Measurements from ENCODE around the gene HINFP.
A peak's percentile ranks its signal among the peaks of the same experiment; 100 is the strongest.

Gene HINFP

DNA sequence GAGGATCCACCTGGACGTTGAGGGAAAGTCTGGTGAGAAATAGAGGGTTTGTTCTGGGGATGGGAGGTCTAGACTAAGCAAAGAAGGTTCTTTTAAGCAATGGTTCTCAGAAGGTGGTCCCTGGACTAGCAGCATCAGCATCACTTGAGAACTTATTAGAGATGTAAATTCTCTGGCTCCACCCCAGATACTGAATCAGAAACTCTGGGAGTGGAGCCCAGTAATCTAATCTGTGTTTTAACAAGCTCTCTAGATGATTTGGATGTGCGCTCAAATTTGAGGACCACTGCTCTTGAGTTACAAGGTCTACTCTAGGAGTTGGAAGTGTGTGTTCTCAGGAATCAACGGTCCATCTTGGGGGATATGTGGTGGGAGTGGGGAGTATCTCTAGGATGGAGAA is 24.2 kb downstream of the HINFP start:
- Histone ChIP-seq H2AFZ (ENCODE audit: low read length) (peak overlapping the region; percentile 43; the same call in 1 of the 2 replicates), H3K9me3 (ENCODE audit: insufficient read depth, low read depth, low read length) (no peaks in the 10 kb centered on the region), H3K9me2 (replicated peaks; ENCODE audit: low read depth, low read length) (no peaks in the 10 kb centered on the region), H3K4me1 (ENCODE audit: insufficient read depth, low read length, poor library complexity, severe bottlenecking) (peaks cover 12% of the 10 kb centered on the region), H3K36me3 (ENCODE audit: insufficient read depth, low read length) (no peaks in the 10 kb centered on the region), H3K79me2 (ENCODE audit: insufficient read depth, low read length) (no peaks in the 10 kb centered on the region), H3K9ac (ENCODE audit: low read depth, low read length, poor library complexity, severe bottlenecking) (no peak overlapping the region), H4K20me1 (ENCODE audit: insufficient read depth, low read length, poor library complexity, severe bottlenecking) (no peaks in the 10 kb centered on the region), H3K4me3 (ENCODE audit: low read length, poor library complexity, severe bottlenecking) (no peak overlapping the region), H3F3A (ENCODE audit: low read depth) (no peaks in the 10 kb centered on the region), H3K4me2 (ENCODE audit: low read depth, low read length, poor library complexity, severe bottlenecking) (no peak overlapping the region), H3K27me3 (ENCODE audit: insufficient read depth, low read length, poor library complexity, severe bottlenecking) (peaks cover 4% of the 10 kb centered on the region)
- TF ChIP-seq, protein P1, sequence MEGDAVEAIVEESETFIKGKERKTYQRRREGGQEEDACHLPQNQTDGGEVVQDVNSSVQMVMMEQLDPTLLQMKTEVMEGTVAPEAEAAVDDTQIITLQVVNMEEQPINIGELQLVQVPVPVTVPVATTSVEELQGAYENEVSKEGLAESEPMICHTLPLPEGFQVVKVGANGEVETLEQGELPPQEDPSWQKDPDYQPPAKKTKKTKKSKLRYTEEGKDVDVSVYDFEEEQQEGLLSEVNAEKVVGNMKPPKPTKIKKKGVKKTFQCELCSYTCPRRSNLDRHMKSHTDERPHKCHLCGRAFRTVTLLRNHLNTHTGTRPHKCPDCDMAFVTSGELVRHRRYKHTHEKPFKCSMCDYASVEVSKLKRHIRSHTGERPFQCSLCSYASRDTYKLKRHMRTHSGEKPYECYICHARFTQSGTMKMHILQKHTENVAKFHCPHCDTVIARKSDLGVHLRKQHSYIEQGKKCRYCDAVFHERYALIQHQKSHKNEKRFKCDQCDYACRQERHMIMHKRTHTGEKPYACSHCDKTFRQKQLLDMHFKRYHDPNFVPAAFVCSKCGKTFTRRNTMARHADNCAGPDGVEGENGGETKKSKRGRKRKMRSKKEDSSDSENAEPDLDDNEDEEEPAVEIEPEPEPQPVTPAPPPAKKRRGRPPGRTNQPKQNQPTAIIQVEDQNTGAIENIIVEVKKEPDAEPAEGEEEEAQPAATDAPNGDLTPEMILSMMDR (conservative IDR thresholded peaks at IDR 0.05; ENCODE audit: low read length), result no peak
- no peak for TF ChIP-seq EZH2phosphoT487 (IDR thresholded peaks at IDR 0.05; ENCODE audit: borderline replicate concordance)

DNA sequence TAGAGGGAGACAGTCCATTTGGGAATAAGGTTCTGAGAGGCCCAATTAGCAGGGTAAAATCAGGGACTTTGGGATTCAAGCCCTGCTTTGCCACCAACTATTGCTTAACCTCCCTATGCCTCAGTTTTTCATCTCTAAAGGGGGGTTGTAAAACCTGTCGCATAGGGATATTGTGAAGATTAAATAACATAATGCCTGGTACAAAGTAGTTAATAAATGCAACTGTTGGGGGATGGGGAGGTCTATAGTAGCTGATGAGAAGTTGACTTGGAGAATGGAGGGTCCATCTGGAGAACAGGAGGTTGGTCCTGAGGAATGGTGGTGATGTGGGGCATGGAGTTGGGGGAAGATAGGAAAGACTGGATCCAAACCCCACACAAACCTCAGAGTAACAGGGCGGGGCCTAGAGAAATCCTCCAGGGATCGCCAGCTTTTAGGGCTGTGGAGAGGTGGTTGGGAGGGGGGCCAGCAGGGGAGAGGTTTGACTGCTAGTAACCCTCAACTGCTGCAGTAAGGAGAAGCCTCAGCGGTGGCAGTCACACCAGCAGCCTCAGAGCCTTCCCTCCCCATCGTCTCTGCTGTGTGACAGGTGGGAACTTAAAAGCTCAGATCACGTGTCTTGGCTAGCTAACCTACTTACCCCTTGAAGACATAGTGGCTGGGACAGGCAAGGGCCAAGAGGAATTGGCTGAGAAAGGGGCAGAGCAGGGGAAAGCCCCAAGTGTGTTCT is 26.4 kb downstream of the HINFP start:
- H3K4me3 ChIP-seq (ENCODE audit: low read length, poor library complexity, severe bottlenecking), result no peak overlapping the region
- no peak for TF ChIP-seq EZH2phosphoT487 (IDR thresholded peaks at IDR 0.05; ENCODE audit: borderline replicate concordance)
- TF ChIP-seq, protein P1 (conservative IDR thresholded peaks at IDR 0.05; ENCODE audit: low read length), result no peak
- H2AFZ ChIP-seq (ENCODE audit: low read length), result 0 out of 2 replicates have a peak overlapping the region, but pooled peaks have one; percentile 90
- H3K9me3 ChIP-seq (ENCODE audit: insufficient read depth, low read depth, low read length), result no peaks in the 10 kb centered on the region
- H3K4me2 ChIP-seq (ENCODE audit: low read depth, low read length, poor library complexity, severe bottlenecking), result peak overlapping the region; percentile 88
- no peaks in the 10 kb centered on the region for H3F3A ChIP-seq (ENCODE audit: low read depth)
- H3K9ac ChIP-seq (ENCODE audit: low read depth, low read length, poor library complexity, severe bottlenecking), result peak overlapping the region; percentile 64
- H3K79me2 ChIP-seq (ENCODE audit: insufficient read depth, low read length), result no peaks in the 10 kb centered on the region
- H3K36me3 ChIP-seq (ENCODE audit: insufficient read depth, low read length), result no peaks in the 10 kb centered on the region
- no peaks in the 10 kb centered on the region for H4K20me1 ChIP-seq (ENCODE audit: insufficient read depth, low read length, poor library complexity, severe bottlenecking)
- H3K4me1 ChIP-seq (ENCODE audit: insufficient read depth, low read length, poor library complexity, severe bottlenecking), result peaks cover 12% of the 10 kb centered on the region
- no peaks in the 10 kb centered on the region for H3K9me2 ChIP-seq (replicated peaks; ENCODE audit: low read depth, low read length)
- H3K27me3 ChIP-seq (ENCODE audit: insufficient read depth, low read length, poor library complexity, severe bottlenecking), result peaks cover 4% of the 10 kb centered on the region

DNA sequence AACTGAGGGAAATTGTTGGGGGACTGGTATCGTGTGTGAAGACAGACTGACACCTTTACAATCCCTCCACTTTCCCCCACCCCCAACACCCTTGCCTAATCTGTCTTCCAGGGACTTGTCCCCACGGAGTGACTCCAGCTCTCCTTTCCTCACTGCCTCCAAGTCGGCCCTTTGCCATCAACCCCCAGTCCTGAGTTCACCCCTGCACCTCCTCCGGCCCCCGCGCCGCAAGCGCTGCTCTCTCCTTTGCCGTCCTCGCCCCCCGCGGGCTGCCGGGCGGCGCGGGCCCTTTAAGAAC is 27.3 kb downstream of the HINFP start:
- Histone ChIP-seq H3K79me2 (ENCODE audit: insufficient read depth, low read length) (no peaks in the 10 kb centered on the region), H3K9me3 (ENCODE audit: insufficient read depth, low read depth, low read length) (no peaks in the 10 kb centered on the region), H4K20me1 (ENCODE audit: insufficient read depth, low read length, poor library complexity, severe bottlenecking) (no peaks in the 10 kb centered on the region), H2AFZ (ENCODE audit: low read length) (peak overlapping the region; percentile 90), H3K9ac (ENCODE audit: low read depth, low read length, poor library complexity, severe bottlenecking) (peak overlapping the region; percentile 64), H3K27me3 (ENCODE audit: insufficient read depth, low read length, poor library complexity, severe bottlenecking) (peaks cover 4% of the 10 kb centered on the region), H3K4me1 (ENCODE audit: insufficient read depth, low read length, poor library complexity, severe bottlenecking) (peaks cover 12% of the 10 kb centered on the region), H3K4me2 (ENCODE audit: low read depth, low read length, poor library complexity, severe bottlenecking) (peak overlapping the region; percentile 88), H3F3A (ENCODE audit: low read depth) (no peaks in the 10 kb centered on the region), H3K4me3 (ENCODE audit: low read length, poor library complexity, severe bottlenecking) (peak overlapping the region; percentile 74), H3K9me2 (replicated peaks; ENCODE audit: low read depth, low read length) (no peaks in the 10 kb centered on the region), H3K36me3 (ENCODE audit: insufficient read depth, low read length) (no peaks in the 10 kb centered on the region)
- TF ChIP-seq EZH2phosphoT487 (IDR thresholded peaks at IDR 0.05; ENCODE audit: borderline replicate concordance), result no peak
- TF ChIP-seq, protein P1 (conservative IDR thresholded peaks at IDR 0.05; ENCODE audit: low read length), result no peak
